ENCODE measurements around the gene ZNF526.

The ZNF526 gene

GRCh38 chr19:42268704-42269477 is 48.8 kb downstream of the ZNF526 start, which contains the start of gene CIC (continued):
- no peak for TF ChIP-seq ZNF571 (tag by site-specific recombination; IDR thresholded peaks at IDR 0.05)

GRCh38 chr19:42269478-42270345 is 49.6 kb downstream of the ZNF526 start:
- Histone ChIP-seq H3K4me1 (ENCODE audit: control insufficient read depth, insufficient read depth, low read length) (peaks cover 16% of the 10 kb centered on the region), H3K36me3 (ENCODE audit: control insufficient read depth in 2 of 2, insufficient read depth in 1 of 2, low read length in 2 of 2) (peaks cover 5 to 35% of the 10 kb centered on the region in 2 experiments), H3K4me3 (ENCODE audit: low read depth, low read length) (peak overlapping the region; percentile 52), H3K9me3 (ENCODE audit: control insufficient read depth, insufficient read depth, low read depth, low read length) (no peaks in the 10 kb centered on the region), H3K27ac (ENCODE audit: extremely low read depth, low read depth, low read length) (peak overlapping the region; percentile 60)
- ChIA-PET CTCF (interaction anchor here (1.3 to 2.7 kb wide), 3 partner anchors 10 to 25 kb away, joined by 3 to 28 read pairs (median 5); no protein-coding TSS in a partner anchor), POLR2A (interaction anchor here (0.5 to 2.7 kb wide), 6 partner anchors 8 to 33 kb away, joined by 3 to 18 read pairs (median 8); partner anchors contain the start of genes GSK3A and PAFAH1B3)
- TF ChIP-seq PRDM2 (tag by site-specific recombination; IDR thresholded peaks at IDR 0.05; ENCODE audit: borderline replicate concordance) (no peak), TCF7L2 (IDR thresholded peaks at IDR 0.05; ENCODE audit: borderline replicate concordance, low read depth, low read length) (no peak), ZNF37A (tag by site-specific recombination; IDR thresholded peaks at IDR 0.05) (no peak), ZNF677 (tag by site-specific recombination; IDR thresholded peaks at IDR 0.05) (no peak), HOXC10 (CRISPR knock-in tag; IDR thresholded peaks at IDR 0.05) (no peak), ZNF280C (tag by site-specific recombination; IDR thresholded peaks at IDR 0.05) (no peak), ZBTB11 (tag by site-specific recombination; conservative IDR thresholded peaks at IDR 0.05; ENCODE audit: low read depth) (0 out of 2 replicates have a peak, but pooled peaks have one; percentile 13), ZNF514 (tag by site-specific recombination; IDR thresholded peaks at IDR 0.05) (no peak), SCRT2 (tag by site-specific recombination; IDR thresholded peaks at IDR 0.05) (no peak), REPIN1 (tag by site-specific recombination; IDR thresholded peaks at IDR 0.05; ENCODE audit: low read depth) (no peak), ZNF501 (tag by site-specific recombination; IDR thresholded peaks at IDR 0.05) (no peak), ZNF157 (tag by site-specific recombination; IDR thresholded peaks at IDR 0.05) (peak; percentile 55; the same call in 1 of the 2 replicates), ZEB2 (tag by site-specific recombination; IDR thresholded peaks at IDR 0.05) (no peak), ZNF221 (tag by site-specific recombination; IDR thresholded peaks at IDR 0.05; ENCODE audit: borderline replicate concordance) (no peak), ZNF341 (tag by site-specific recombination; IDR thresholded peaks at IDR 0.05; ENCODE audit: low read depth) (no peak), BCL6B (tag by site-specific recombination; IDR thresholded peaks at IDR 0.05) (no peak), ZNF16 (tag by site-specific recombination; IDR thresholded peaks at IDR 0.05; ENCODE audit: low read depth) (no peak), ZNF548 (tag by site-specific recombination; IDR thresholded peaks at IDR 0.05) (no peak)

All from HEK293 (cell line).